8988T (cell line): ENCODE results near the gene EIF4B.
A peak's percentile ranks its signal among the peaks of the same experiment; 100 is the strongest.

Experiments used
- DNase-seq: peaks from one replicate; pipeline ENCODE4 v3.0.0; 2011

EIF4B gene

DNA sequence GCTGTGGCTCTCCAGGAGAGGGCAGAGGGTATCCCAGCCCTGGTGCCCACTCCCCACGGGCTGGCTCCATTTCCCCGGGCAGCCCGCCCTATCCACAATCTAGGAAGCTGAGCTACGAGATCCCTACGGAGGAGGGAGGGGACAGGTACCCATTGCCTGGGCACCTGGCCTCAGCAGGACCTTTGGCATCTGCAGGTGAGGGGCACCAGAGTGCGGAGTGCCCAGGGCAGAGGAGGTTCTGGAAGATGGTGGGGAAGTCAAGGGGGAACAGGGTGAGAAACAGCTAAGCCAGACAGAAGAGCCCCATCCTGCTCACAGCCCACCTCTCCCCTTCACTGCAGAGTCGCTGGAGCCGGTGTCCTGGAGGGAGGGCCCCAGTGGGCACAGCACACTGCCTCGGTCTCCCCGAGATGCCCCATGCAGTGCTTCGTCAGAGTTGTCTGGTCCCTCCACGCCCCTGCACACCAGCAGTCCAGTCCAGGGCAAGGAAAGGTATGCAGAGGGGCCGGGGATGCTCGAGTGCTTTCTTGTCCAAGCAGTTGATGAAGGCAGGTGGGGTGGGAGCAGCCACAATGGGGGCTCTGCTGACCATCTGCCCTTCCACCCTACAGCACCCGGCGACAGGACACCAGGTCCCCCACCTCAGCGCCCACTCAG lies 53.9 kb downstream of the EIF4B start:
- no peak for DNase-seq

DNA sequence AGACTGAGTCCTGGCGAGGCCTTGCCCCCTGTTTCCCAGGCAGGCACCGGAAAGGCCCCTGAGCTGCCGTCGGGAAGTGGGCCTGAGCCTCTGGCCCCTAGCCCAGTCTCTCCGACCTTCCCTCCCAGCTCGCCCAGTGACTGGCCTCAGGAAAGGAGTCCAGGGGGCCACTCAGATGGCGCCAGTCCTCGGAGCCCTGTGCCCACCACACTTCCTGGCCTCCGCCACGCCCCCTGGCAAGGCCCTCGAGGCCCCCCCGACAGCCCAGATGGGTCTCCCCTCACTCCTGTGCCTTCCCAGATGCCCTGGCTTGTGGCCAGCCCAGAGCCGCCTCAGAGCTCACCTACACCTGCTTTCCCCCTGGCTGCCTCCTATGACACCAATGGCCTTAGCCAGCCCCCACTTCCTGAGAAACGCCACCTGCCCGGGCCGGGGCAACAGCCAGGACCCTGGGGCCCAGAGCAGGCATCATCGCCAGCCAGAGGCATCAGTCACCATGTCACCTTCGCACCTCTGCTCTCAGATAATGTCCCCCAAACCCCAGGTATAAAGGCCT lies 54.5 kb downstream of the EIF4B start:
- no peak for DNase-seq

DNA sequence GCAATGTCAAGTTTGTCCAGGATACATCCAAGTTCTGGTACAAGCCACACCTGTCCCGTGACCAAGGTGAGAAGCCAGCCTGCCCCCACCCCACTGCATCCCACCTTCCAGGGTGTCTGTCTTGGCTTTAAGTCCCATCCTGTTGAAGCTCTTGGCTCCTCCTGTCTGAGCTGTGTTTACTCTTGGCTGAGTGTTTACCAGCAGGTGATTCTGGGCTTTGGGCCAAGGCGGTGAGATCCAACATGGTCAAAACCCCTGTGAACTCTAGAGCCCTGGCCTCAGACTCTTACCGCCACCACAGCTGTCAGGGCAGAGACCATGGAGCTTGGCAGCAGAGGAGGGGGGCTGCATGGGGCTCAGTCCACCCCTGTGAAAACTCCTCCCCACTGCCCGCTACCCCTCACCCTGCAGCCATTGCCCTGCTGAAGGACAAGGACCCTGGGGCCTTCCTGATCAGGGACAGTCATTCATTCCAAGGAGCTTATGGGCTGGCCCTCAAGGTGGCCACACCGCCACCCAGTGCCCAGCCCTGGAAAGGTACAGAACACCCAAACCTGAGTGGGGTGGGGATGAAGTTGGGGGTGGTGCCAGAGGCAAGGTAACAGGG lies 55.3 kb downstream of the EIF4B start:
- DNase-seq = no peak

GRCh38 chr12:53062011-53062961 lies 56.0 kb downstream of the EIF4B start:
- no peak for DNase-seq

DNA sequence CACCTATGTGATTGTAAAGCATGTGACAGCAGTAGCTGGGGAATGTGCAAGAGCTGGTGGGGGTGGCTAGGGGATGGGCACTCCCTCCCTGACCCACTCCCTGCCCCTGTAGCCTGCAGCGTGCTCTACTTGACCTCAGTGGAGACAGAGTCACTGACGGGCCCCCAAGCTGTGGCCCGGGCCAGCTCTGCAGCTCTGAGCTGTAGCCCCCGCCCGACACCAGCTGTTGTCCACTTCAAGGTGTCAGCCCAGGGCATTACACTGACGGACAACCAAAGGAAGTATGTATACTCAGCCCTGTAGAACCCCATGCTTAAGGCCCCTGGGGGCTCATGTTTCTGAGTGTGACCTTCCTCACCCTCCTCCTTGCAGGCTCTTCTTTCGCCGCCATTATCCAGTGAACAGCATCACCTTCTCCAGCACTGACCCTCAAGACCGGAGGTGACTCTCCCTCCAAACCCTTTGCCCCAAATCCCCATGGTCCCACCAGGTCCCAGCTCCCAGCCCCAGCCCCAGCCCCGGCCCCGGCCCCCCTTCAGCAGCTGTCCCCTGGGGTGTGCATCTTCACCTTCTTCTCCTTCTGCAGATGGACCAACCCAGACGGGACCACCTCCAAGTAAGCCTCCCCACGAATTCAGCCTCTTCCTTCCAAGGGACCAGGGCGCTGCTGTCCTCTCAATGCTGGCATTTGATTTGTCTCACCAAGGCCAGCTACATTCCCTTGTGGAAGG lies 56.9 kb downstream of the EIF4B start:
- DNase-seq = no peak

DNA sequence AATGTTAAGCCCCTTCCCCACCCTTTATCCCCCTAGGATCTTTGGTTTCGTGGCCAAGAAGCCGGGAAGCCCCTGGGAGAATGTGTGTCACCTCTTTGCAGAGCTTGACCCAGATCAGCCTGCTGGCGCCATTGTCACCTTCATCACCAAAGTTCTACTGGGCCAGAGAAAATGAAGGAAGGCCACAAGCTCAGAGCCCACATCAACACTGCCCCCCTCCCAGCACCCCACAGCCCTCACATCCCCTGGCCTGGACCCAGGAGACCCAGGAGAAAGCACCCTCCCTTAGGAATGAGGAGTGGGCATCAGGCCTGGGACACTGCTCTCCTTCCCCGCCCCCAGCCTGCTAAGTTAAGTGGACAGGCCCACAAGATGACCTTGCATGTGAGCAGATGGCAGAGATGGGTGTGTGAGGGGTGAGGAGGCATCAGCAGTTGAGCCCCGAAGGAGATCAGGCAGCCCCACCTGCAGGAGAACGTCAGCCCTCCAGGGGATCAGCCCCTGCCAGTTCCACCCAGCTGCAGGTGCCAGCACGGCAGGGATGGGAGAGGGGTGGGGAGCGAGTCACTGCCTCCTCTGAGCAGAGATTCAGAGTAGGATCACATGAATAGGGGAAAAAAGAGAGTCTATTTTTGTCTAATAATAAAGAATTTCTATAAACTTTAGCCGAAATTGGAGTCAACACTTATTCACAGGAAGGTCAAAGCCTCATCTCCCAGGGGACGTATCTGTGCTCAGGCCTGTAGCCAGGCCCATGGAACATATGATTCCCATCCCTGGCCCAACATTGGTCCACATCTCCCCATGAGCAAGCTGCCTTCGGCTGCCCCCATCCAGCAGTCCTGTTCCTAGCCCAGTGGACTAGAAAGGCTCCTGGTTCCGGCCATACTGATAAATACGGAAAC lies 57.7 kb downstream of the EIF4B start:
- no peak for DNase-seq

- DNase-seq = no peak
Observed at GRCh38 chr12:53064613-53065436, 58.6 kb downstream of the EIF4B start.

- DNase-seq = no peak
Observed at GRCh38 chr12:53065470-53065869, 59.2 kb downstream of the EIF4B start.

GRCh38 chr12:53065975-53066931 lies 60.0 kb downstream of the EIF4B start:
- peak; percentile 93 for DNase-seq

DNA sequence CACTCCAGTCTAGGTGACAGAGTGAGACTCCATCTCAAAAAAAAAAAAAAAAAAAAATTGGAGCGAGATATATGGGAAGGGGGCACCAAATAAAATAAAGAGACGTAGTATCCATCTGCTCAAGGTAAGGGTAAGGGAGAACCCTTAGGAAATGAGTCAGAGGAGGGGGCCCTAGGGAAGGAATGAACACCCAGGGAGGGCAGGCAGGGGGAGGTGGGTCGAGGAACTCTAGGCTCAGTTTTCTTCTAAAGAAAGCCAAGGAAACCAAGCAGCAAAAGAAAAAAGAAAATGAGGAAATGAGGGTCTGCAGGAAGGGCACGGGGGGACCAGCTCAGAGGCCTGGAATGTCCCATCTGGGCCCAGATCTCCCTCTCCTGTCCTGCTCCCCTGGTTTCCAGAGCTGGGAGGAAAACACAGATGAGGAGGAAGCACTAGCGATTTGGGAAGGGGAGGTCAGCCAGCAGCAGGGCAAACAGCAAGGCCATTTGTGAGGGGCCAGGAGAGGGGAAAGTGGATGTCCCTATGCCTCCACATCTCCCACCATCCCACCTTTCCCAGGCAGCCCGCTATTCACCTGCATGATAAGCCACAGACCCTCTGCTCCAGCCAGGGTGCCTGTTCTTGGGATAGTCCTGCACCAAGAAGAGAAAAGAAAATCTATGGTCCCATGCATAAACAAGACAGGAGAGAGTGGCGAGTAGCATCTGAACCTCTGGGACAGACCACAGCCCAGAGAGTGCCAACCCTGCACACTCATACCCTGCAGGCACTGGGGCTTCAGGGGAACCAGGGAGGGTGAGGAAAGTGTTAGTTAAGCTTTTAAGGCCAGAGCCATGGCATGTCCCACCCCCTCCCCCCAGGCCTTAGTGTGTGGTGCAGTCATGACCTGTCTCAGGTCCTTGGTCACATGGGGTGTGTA lies 61.1 kb downstream of the EIF4B start:
- DNase-seq = no peak

DNA sequence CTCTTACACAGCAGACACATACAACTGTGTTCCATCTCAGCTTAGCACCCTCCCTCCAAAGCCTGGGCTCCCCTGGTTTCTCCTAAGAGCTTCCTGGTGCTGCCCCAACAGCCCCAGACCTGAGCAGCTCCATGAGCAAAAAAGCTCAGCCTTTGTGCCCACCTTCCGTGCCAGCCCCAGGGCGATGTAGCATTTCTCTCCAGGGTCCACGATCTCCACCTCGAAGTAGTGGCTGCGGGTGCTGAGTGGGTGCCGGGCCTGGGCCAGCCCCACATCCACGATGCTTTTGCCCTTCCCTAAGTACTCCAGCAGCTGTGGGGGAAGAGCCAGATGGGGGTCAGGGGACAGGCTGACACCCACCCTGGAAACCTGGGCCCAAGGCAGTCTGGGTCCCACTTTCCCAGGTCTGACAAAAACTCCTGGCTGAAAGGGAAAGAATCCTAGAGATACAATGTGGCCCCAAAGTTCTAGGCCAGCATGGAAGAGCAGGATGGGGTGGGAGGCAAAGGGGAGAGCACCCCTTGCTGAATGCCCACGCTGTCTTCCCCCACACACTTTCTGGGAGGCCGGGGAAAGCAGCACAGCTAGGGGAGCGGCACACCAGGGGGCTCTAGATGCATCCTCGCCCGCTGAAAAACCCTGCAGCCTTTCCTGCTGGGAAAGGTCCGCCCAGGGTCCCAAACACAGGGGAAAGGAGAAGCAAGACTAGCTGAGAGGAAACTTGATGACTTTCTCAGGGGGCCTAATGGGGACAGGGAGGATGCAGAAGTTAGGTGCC lies 61.9 kb downstream of the EIF4B start:
- no peak for DNase-seq

GRCh38 chr12:53068811-53069585 lies 62.7 kb downstream of the EIF4B start:
- no peak for DNase-seq

- no peak for DNase-seq
Observed at GRCh38 chr12:53069621-53070410, 63.6 kb downstream of the EIF4B start.

GRCh38 chr12:53070877-53071492 lies 64.7 kb downstream of the EIF4B start:
- DNase-seq = no peak
